Kidney (tissue), 14 donors: ENCODE measurements around the gene MOB3B. TPM values are rescaled to one million over a fixed set of nuclear protein-coding genes. Genes with fewer than 3 reads are reported as not detected.

Source experiments
- DNase-seq, 5 donors: peaks; one replicate each; pipeline ENCODE4 v3.0.0-alpha.2; 2013 to 2020
- FAIRE-seq: peaks from 2 replicates; lab custom pipeline; 2012; peaks lifted over from hg19 to GRCh38; lab: Jason Lieb, UNC
- H3K27ac ChIP-seq, 2 donors: one replicate each; pipeline ENCODE4 v1.7.0; 2013; ENCODE audit warnings: low read depth in 2 of 2, low read length in 2 of 2, inconsistent platforms in 1 of 2
- H3K27me3 ChIP-seq: one replicate; pipeline ENCODE4 v1.7.1; 2013; ENCODE audit warnings: low read length, inconsistent platforms; ENCODE audit not compliant: control insufficient read depth, insufficient read depth
- H3K36me3 ChIP-seq, 3 donors: one replicate each; pipeline versions ENCODE4 v1.7.0 to v1.7.1; 2013; ENCODE audit warnings: low read length in 3 of 3, control low read depth in 1 of 3, inconsistent platforms in 1 of 3; ENCODE audit not compliant: insufficient read depth in 3 of 3, control insufficient read depth in 2 of 3
- H3K4me1 ChIP-seq, 3 donors: one replicate each; pipeline versions ENCODE4 v1.7.0 to v1.7.1; 2013; ENCODE audit warnings: low read length in 3 of 3, inconsistent platforms in 1 of 3, low read depth in 1 of 3; ENCODE audit not compliant: control insufficient read depth in 2 of 3, insufficient read depth in 2 of 3
- H3K4me3 ChIP-seq, 3 donors: one replicate each; pipeline versions ENCODE4 v1.7.0 to v1.8.1; 2013; ENCODE audit warnings: low read length in 3 of 3, control low read depth in 1 of 3, inconsistent platforms in 1 of 3
- H3K9ac ChIP-seq, 3 donors: one replicate each; pipeline versions ENCODE4 v1.7.0 to v1.7.1; 2013; ENCODE audit warnings: low read length in 3 of 3, control low read depth in 1 of 3, inconsistent platforms in 1 of 3
- H3K9me3 ChIP-seq, 3 donors: one replicate each; pipeline versions ENCODE4 v1.7.0 to v1.7.1; 2013; ENCODE audit warnings: low read length in 3 of 3, control low read depth in 1 of 3, inconsistent platforms in 1 of 3; ENCODE audit not compliant: control insufficient read depth in 2 of 3, insufficient read depth in 1 of 3
- intact Hi-C: fragments of 100-400 bp; cut with DNase I; formaldehyde crosslinking; loops from one replicate; pipeline ENCODE4 v1.11.1; 2022
- polyA plus RNA-seq: library from polyadenylated mRNA; stranded (reverse); fragments of 350-450 nt; fragmentation: Illumina TruSeq; extraction: RNeasy Lipid Tissue Mini Kit (QIAGEN cat#74804); gene quantifications from one replicate; pipeline ENCODE4 v1.2.3, GENCODE V29; 2014; ENCODE audit warnings: low read depth, low replicate concordance; ENCODE audit not compliant: insufficient read depth
- total RNA-seq: library from RNA; stranded (reverse); fragmentation: NEBNext Ultra II Directional; extraction: Animal tissue kit (Norgen Biotek cat#: 25700); gene quantifications from one replicate; pipeline ENCODE4 v1.2.1, GENCODE V29; 2021
- TF ChIP-seq, protein P1 (sequence below): IDR thresholded peaks from 3 replicates; pipeline ENCODE4 v1.5.1; 2012; ENCODE audit warnings: mild to moderate bottlenecking, moderate library complexity, borderline replicate concordance; ENCODE audit not compliant: insufficient read depth; ENCODE audit errors: extremely low read depth
- donor health status: control.
- donor health status: control.
- donor health status: control.
- donor health status: control.
- donor health status: control.
- donor health status: DM: yes; HTN: yes; CAD: no.
- donor health status: Normal renal cell carcinoma (clear cell type).

MOB3B gene
- total and polyA plus RNA-seq, 2 donors from 2014 or later = 5.9 to 22.5 TPM

DNA sequence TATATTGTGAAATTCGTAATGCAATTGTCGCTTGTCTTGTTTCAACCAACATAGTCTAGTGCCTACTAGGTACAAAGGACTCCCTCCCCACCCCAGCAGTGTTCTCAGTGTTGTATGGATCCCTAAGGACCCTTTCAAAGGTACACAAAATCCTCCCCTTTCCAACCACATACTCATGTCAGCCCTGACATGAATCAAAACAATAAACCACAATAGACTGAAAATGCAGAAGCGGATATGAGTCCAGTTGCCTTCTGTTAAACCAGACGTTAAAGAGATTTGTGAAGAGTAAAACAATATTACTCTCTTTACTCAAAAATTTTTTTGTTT lies 87.9 kb downstream of the MOB3B start:
- DNase-seq = no peak
- H3K4me3 ChIP-seq = no peak overlapping the region
- H3K27me3 ChIP-seq = no peaks in the 10 kb centered on the region
- H3K9me3 ChIP-seq = no peaks in the 10 kb centered on the region
- TF ChIP-seq, protein P1, sequence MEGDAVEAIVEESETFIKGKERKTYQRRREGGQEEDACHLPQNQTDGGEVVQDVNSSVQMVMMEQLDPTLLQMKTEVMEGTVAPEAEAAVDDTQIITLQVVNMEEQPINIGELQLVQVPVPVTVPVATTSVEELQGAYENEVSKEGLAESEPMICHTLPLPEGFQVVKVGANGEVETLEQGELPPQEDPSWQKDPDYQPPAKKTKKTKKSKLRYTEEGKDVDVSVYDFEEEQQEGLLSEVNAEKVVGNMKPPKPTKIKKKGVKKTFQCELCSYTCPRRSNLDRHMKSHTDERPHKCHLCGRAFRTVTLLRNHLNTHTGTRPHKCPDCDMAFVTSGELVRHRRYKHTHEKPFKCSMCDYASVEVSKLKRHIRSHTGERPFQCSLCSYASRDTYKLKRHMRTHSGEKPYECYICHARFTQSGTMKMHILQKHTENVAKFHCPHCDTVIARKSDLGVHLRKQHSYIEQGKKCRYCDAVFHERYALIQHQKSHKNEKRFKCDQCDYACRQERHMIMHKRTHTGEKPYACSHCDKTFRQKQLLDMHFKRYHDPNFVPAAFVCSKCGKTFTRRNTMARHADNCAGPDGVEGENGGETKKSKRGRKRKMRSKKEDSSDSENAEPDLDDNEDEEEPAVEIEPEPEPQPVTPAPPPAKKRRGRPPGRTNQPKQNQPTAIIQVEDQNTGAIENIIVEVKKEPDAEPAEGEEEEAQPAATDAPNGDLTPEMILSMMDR = no peak
- no peaks in the 10 kb centered on the region for H3K36me3 ChIP-seq
- intact Hi-C loops = no loop called here
- FAIRE-seq = no peak
- H3K4me1 ChIP-seq = no peaks in the 10 kb centered on the region
- no peak overlapping the region for H3K27ac ChIP-seq
- H3K9ac ChIP-seq = no peak overlapping the region

DNA sequence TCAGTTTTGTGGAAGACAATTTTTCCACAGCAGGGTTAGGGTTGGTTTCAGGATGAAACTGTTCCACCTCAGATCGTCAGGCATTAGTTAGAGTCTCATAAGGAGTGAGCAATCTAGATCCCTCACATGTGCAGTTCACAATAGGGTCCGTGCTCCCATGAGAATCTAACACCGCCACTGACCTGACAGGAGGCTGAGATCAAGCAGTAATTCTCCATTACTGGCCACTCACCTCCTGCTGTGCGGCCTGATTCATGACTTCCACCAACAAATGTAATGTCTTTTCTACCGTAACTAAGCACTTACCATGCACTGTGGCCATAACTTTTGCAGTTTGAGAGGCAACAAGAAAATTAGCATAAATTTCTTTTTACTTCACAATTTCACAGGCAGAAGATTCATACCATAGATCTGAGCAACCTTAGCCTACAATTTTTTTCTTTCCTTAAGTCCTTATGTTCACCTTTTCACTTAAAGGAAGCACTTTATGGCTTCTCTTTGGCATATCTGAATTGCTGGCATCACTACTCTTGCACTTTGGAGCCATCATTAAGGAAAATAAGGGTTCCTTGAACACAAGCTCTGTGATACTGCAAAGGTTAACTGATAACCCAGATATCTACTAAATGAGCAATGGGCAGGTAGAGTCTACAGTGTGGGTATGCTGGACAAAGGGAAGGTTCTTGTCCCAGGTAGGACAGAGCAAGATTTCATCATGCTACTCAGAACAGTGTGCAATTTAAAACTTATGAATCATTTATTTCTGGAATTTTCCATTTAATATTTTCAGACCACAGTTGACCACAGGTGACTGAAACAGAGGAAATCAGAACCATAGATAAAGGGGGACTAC lies 88.5 kb downstream of the MOB3B start:
- no peak for FAIRE-seq

DNA sequence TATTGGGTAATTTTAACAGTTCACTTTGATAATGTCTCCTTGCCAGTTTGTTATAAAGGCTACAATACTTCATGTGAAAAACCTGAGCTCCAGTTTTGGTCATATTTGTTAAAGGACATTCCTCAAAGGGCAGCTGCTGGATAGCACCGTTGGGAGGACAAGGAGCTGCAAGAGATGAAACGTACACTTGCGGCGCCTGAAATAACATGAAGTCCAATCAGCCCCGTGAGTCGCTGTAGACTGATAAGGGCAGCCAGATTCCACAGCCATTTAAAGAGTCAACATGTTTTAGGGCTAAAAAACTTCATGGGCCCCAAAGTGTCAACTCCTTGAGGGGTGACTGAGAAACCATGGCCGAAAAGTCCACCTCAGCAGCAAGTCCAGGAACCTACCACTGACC lies 91.1 kb downstream of the MOB3B start:
- no peak for FAIRE-seq

More for the DNA sequence above, 88.5 kb downstream of the MOB3B start:
- Histone ChIP-seq H3K27ac (no peak overlapping the region), H3K4me1 (peaks cover 0 to 2% (median 0%) of the 10 kb centered on the region in 3 donors), H3K9ac (no peak overlapping the region), H3K9me3 (no peaks in the 10 kb centered on the region), H3K36me3 (no peaks in the 10 kb centered on the region), H3K27me3 (no peaks in the 10 kb centered on the region), H3K4me3 (no peak overlapping the region)
- no peak for DNase-seq
- TF ChIP-seq, protein P1 = no peak
- intact Hi-C loops = no loop called here

More for the DNA sequence above, 91.1 kb downstream of the MOB3B start:
- TF ChIP-seq, protein P1 = no peak
- intact Hi-C loops = no loop called here
- Histone ChIP-seq H3K9me3 (no peaks in the 10 kb centered on the region), H3K36me3 (no peaks in the 10 kb centered on the region), H3K27me3 (no peaks in the 10 kb centered on the region), H3K4me1 (peaks cover 2 to 11% (median 11%) of the 10 kb centered on the region in 3 donors), H3K9ac (no peak overlapping the region), H3K4me3 (no peak overlapping the region), H3K27ac (no peak overlapping the region)
- DNase-seq = no peak
